OCI-LY3 (cell line): ENCODE results near the gene TMEM184B.

Source experiments
- EZH2phosphoT487 ChIP-seq: fragments of 200-600 bp; shearing (Covaris generic); IDR thresholded peaks from 2 replicates; pipeline ENCODE4 v1.6.1; 2018; ENCODE audit warnings: antibody characterized with exemption, mixed run types, low read depth
- TF ChIP-seq, protein P1 (sequence below): fragments of 200-600, 300-600 bp; sonication (generic); IDR thresholded peaks from 2 replicates; pipeline ENCODE4 v1.5.1; 2014; ENCODE audit warnings: antibody characterized with exemption, low read length, low read depth

DNA sequence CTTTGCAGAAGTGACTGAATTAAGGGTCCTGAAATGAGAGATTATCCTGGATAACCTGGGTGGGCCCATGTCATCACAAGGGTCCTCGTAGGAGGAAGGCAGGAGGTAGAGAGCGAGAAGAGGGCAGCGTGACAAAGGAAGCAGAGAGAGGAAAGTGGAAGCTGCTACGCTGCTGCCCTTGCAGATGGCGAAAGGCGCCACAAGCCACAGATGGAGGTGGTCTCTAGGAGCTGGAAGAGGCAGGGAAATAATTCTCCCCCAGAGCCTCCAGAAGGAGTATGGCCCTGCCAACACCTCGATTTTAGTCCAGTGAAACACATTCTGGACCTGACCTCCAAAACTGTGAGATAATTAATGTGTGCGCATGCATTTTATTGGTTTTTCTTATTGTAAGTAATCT is 13.4 kb downstream of the TMEM184B start:
- TF ChIP-seq, protein P1, sequence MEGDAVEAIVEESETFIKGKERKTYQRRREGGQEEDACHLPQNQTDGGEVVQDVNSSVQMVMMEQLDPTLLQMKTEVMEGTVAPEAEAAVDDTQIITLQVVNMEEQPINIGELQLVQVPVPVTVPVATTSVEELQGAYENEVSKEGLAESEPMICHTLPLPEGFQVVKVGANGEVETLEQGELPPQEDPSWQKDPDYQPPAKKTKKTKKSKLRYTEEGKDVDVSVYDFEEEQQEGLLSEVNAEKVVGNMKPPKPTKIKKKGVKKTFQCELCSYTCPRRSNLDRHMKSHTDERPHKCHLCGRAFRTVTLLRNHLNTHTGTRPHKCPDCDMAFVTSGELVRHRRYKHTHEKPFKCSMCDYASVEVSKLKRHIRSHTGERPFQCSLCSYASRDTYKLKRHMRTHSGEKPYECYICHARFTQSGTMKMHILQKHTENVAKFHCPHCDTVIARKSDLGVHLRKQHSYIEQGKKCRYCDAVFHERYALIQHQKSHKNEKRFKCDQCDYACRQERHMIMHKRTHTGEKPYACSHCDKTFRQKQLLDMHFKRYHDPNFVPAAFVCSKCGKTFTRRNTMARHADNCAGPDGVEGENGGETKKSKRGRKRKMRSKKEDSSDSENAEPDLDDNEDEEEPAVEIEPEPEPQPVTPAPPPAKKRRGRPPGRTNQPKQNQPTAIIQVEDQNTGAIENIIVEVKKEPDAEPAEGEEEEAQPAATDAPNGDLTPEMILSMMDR: no peak
- TF ChIP-seq EZH2phosphoT487: no peak
